NCI-H128 (cell line): ENCODE data around the gene METTL26.

ENCODE experiments used
- DNase-seq: peaks from one replicate; lab custom pipeline; 2025; ENCODE audit not compliant: unreplicated experiment; lab: John Stamatoyannopoulos, UW

Gene METTL26

DNA sequence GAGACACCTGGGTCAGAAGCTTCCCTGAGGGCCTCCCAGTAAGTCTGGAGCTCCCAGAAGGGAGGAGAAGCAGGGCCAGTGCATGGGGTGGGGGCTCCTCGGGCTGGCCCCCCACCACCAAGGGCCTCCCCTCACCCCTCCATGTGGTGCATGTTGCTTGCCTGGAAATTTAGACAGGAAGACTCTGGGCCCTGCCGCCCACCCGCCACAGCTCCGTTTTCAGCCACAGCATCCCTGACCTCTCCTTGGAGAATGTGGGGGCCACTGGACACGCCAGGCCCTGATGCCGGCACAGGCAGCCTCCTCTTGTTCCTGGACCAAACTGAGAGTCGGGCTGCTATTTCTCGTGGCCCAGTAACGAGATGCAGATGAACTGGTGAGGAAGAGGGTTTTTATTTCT is 2.7 kb upstream of the METTL26 start:
- no peak for DNase-seq

DNA sequence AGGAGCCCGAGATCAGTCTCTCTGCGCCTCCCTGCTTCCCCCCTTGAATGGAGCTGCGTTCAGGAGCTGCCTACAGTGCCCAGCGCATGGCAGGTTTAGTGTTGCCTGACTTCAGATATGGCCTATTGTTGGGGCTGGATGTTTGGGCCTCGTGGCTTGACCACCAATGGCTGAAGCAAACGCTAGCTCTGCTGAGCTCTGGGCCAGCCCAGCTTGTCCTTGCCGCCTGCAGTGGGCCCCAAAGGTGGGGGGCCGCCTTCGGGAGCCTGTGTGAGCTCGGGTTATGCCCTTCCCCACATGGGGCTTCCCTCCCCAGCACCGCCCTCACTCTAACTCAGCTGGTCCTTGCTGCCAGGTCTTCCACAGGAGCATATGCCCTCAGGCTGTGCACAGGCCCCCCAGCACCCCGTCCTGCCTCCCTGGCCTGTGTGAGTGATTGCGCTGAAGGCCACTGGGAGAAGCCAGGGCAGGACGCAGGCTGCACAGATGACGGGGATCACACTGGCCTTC is 2.0 kb upstream of the METTL26 start:
- no peak for DNase-seq

DNA sequence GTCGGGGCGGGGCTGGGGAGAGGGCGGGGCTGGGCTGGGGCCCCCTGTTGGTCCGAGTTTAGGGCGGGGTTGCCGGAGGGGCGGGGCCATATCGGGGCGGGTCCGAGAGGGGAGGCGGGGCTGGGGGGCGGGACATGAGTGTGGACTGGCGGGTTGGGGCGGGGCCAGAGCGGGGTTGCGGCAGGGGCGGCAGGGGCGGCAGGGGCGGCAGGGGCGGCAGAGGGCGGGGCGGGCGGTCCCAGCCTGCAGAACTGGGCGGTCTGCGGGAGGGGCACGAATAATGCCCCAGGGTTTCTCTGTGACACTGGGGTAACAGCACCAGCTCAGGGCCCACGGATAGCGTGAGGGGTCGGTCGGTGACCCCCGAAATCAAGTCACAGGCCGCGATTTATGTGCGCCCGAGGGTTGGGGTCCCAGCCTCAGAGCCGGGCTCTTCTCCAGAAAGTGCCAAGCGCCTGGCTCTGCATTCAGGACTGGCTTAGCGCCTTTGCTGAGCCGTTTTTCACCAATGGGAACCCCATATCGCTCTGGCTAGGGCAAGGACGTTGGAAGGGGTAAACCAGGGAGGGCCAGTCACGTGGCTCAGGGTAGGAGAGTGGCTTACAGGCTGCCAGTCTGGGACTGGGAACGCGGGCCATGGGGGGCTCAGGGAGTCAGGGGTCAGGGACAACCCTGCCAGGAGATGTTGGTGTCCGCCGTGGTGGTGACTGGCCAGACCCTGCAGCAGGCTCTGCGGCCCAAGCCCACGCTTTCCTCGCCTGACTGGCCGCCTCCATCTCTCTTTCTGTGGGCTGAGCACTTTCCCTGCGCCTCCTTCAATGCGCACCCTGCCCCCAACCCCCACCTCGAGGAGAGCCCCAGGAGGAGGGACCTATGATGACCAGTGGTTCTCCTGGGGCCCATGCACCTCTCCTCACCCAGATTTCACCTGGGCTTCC is 1.2 kb upstream of the METTL26 start:
- DNase-seq, result no peak

DNA sequence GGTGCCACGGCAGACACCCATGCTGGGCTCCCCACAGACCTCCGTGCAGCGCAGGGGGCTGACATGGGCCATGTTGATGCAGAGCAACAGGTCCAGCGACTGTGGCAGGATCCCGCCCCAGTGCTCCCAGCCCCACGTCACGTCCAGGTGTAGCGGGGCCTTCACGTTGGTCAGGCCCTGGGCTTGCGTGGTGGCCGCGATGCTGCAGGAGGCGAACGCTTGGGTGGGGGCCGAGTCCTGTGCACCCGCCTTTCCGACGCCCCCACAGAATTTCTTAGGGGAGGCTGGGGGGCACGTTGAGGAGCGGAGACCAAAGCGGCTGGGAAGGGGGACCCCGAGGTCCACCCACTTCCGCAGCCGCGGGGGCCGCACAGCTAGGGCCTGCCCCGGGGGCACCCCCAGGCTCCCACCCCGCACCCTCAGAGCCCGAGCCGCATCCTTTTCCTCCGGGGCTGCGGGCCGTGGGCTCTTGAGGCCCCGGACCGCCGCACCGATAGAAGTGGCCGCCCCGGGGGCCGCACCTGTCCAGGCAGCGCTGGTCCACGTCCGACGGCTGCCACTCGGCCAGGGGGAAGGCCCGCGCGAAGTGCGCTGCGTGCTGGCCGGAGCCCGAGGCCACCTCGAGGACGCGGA is 416 bp downstream of the METTL26 start:
- no peak for DNase-seq

DNA sequence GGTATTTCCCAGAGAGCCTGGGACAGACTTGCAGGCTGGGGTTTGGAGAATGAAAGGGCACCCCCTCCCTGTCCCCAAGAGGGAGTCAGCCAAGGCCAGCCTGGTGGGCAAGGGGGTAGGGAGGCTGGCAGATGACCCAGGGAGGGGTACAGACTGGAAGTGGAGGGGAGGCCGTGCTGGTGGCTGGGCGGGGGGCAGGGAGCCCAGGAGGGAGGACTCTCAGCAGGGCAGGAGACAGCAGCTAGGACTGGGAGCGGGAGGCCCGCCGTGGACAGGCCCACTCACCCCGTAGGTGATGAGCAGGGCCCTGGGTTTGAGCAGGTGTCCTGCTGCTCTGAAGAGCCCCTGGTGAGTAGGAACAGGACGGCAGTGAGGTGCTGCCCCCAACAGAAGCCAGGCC is 1.1 kb downstream of the METTL26 start:
- no peak for DNase-seq

DNA sequence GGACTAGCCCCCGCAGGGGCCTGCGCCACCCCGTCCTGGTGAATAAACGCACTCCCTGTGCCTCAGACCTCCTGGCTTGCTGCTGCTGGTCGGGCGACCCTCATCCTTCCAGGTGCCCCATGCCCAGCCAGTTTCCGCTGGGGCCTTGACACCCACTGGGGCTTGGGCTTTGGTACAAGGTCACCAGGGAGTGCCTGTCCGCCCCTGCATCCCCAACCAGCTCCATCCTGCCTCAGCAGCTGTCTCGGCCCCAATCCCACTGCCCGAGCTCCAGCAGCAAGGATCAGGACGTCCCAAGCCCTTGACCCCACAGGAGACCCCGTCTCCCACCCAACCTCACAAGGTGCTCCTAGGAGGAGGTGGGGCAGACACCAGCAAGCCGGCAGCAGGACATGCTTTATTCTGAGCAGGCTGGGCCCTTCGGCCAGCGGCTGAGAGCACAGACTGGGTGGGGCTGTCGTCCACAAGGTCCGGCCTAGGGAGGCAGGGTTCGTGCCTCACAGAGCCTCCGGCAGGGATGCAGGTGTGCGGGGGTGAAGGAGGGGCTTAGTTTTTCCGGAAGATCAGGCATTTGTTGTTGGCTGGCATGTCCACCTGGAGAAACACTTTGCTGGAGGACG is 1.9 kb downstream of the METTL26 start:
- DNase-seq, result no peak

DNA sequence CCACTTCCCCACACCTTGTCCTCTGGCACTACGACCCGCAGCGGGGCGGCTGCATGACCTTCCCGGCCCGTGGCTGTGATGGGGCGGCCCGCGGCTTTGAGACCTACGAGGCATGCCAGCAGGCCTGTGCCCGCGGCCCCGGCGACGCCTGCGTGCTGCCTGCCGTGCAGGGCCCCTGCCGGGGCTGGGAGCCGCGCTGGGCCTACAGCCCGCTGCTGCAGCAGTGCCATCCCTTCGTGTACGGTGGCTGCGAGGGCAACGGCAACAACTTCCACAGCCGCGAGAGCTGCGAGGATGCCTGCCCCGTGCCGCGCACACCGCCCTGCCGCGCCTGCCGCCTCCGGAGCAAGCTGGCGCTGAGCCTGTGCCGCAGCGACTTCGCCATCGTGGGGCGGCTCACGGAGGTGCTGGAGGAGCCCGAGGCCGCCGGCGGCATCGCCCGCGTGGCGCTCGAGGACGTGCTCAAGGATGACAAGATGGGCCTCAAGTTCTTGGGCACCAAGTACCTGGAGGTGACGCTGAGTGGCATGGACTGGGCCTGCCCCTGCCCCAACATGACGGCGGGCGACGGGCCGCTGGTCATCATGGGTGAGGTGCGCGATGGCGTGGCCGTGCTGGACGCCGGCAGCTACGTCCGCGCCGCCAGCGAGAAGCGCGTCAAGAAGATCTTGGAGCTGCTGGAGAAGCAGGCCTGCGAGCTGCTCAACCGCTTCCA is 2.6 kb downstream of the METTL26 start:
- no peak for DNase-seq

DNA sequence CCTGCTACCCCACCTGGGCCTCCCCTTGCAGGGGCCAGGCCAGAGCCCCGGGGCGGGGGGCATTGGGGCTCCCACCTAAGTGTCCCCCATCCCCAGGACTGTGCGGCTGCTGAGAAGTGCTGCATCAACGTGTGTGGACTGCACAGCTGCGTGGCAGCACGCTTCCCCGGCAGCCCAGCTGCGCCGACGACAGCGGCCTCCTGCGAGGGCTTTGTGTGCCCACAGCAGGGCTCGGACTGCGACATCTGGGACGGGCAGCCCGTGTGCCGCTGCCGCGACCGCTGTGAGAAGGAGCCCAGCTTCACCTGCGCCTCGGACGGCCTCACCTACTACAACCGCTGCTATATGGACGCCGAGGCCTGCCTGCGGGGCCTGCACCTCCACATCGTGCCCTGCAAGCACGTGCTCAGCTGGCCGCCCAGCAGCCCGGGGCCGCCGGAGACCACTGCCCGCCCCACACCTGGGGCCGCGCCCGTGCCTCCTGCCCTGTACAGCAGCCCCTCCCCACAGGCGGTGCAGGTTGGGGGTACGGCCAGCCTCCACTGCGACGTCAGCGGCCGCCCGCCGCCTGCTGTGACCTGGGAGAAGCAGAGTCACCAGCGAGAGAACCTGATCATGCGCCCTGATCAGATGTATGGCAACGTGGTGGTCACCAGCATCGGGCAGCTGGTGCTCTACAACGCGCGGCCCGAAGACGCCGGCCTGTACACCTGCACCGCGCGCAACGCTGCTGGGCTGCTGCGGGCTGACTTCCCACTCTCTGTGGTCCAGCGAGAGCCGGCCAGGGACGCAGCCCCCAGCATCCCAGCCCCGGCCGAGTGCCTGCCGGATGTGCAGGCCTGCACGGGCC is 3.4 kb downstream of the METTL26 start:
- no peak for DNase-seq

DNA sequence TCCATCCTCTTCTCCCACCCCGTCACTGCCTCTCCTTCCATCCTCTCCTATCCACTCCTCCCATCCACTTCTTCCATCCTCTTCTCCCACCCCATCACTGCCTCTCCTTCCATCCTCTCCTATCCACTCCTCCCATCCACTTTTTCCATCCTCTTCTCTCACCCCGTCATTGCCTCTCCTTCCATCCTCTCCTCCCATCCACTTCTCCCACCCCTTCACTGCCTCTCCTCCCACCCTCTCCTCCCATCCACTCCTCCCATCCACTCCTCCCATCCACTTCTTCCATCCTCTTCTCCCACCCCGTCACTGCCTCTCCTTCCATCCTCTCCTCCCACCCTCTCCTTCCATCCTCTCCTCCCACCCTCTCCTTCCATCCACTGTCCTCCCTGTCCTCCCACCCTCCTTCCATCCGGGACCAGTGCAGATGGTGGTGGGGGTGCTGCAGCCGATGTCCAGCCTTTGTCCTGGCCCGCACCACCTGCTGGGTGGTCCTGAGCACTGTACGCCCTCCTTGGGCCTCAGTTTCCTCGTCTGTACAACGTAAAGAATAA is 4.2 kb downstream of the METTL26 start:
- no peak for DNase-seq

DNA sequence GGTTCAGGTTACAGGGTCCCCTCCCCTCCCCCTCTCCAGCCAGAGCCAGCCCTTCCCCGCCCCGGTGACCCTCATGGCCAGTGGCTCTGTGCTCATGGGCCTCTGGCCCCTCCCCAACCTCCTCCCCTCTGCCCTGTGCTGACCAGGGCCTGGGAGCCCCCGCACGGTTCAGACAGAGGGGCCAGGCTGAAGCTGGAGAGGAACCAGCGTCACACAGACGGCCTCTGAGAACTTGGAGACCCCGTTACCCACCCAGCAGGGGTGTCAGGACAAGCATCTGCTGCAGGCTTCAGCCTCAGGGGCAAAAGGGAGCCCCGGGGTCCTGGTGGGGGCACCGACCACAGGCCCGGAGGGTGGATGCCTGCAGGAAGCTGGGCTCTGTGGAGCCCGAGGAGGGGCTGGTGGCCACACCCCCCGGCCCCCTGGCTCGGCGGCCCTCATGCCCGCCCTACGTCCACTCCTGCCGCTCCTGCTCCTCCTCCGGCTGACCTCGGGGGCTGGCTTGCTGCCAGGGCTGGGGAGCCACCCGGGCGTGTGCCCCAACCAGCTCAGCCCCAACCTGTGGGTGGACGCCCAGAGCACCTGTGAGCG is 5.2 kb downstream of the METTL26 start, which contains the start of gene WFIKKN1:
WFIKKN1 (plus strand) TSS at position 171 of the 591 bp plus-strand sequence; CDS start at position 440, 269 bp downstream.
- DNase-seq, result no peak

DNA sequence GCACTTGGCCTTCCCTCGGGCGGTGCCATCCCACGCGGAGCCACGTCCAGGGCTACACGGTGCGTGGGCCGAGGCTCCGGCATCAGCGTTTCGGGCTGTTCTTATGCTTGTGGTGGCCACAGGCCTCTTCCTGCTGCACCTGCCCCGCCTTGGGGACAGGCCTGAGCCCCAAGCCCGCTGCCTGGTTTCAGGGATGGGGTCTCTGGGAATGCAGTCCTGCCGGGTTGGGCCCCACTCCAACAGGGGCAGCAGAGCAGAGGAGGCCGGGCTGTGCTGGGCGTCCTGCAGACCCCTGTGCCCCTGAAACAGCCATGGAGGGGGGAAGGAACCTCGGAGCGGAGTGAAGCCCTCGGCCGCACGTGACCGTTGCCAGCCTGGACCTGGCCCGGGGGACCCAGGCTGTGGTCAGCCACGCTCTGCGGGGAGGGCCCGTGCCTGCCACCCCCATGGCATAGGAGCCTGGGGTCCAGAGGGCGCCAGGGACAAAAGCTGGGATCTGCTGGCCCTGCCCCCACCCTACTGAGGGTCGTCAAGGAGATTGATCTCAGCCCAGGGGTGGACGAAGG is 5.8 kb downstream of the METTL26 start:
- DNase-seq, result no peak

DNA sequence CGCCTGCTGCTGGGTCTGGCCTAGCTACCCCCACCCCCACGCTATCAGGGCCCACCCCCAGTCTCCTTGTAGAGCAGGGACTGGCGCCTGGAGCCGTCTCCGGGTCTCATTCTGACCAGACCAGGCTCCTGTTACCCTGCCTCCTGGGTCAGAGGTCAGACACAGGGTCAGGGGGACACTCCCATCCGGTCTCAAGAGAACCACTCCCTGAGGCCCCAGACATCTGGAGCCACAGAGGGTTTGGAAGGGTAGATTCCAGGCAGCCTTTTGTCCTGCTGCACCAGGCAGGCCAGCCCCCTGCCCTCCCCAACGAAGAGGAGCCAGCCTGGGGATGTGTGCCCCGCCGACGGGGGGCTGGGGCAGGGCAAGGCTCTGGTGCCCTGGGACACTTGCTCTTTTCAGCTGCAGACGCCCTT is 6.3 kb downstream of the METTL26 start:
- DNase-seq, result no peak

DNA sequence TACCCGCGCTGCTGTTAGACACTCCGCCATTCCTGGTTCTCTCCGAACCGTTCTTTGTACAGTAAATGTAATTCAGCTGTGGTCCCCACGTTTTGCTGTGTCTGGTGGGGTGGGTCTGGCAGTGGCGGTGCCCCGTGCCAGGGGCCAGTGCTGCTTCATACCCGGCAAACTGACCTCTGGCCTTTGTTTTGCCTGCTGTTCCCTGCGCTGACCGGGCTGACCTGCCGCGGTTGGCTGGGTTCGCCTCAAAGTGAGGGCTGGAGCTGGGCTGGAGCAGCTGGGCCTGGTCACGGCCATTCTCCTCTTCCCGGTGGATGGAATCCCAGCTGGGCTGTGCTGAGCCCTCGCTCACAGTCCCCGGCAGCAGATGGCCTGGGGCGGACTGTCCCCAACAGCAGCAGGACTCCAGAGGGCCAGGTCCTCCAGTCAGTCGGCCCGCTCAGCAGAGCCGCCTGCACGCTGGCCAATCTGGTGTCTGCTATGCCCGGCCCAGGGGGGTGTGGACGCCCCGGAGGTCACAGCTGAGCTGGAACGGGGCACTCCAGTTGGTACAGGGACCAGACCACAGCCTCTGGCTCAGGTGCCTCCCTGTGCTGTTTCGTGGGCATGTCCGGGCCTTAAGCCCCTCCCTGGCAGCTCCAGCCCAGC is 6.8 kb downstream of the METTL26 start:
- no peak for DNase-seq

DNA sequence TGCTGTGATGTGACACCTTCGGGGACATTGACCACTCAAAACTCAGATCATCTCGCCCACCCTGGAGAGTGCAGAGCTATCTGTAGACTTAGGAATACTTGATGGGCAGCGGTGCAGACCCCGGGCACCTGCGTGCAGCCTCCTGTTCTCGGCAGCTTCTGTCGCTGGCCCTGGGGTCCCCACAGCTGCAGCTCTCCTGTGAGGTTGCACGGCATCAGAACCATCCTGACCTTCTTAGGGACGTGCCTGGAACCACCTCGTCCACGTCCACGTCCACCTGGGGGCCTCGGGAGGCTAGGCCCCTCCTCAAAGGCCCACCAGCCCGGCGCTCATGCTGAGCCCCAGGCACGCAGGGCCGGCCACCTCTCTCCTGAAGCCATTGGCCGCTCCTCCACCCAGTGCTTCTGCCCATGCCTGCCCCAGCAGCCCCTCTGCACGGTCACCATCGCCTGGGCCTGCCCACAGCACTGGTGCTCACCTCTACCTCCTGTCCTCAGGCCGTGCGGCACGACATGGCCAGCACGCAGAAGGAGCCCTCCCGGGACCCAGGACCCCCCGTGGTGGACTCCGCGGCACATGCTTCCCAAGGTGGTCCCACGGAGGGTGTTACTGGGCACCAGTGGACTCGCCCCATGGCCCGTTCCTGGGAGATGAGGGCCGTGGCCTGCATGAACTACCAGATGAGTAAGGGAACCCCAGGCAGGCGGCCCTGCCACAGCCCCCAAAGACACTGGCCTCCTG is 7.6 kb downstream of the METTL26 start:
- DNase-seq, result no peak

DNA sequence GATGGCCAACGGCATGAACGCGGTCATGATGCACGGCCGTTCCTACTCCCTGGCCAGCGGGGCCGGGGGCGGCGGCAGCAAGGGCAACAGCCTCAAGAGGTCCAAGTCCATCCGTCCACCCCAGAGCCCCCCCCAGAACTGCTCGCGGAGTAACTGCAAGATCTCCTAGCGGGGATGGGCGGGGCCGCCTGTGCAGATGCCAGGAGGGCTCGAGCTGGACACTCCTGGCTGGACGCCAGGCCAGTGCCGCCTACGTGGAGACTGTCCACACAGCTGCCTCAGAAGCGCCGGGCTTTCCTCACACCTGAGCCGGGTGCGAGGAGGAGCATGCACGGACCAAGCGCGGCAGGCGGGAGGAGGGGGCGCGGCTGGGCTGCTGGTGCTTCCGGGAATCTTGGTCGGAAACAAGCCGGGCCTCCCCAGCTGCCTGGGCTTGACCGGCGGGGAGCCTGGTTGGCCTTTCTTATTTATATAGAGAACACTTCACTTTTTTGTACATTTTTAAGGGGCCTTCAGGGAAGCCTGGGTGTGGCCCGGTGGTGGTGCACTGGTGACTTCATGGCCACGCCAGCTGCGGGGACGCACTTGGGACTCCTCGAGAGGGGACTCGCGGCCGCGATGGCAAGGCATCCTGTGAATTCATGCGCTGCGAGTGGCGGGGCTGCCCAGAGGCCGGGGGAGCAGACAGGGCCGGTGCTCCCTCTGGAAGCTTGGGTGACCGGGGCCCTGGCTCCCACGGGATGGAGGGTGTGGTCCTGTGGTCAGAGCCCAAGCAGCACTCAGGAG is 8.5 kb downstream of the METTL26 start:
- no peak for DNase-seq

DNA sequence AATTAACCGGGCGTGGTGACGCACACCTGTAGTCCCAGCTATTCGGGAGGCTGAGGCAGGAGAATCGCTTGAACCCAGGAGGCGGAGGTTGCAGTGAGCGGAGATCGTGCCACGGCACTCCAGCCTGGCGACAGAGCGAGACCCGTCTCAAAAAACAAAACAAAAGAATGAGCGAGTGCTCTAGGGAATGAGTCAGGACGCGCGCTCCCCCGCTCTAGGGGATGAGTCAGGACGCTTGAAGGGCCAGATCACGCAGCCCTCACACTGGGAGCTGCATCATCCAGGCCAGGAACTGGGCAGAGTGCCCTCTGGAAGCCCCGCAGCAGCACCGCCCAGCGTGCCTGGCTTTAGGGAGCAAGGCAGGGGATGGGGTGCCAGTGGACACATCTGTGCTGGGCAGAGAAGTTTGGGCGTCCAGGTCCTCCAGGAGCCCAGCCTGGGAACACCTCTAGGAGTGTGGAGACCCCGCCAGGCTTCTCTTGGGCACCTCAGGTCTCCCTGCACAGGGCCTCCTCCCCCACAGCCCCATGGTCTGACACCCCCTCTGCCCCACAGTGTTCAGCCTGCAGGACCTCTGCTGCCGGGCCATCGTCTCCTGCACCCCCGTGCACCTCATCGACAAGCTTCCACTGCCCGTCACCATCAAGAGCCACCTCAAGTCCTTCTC is 9.2 kb downstream of the METTL26 start:
- DNase-seq, result no peak
